Cardiac muscle cell (in vitro differentiated cells and primary cell): ENCODE measurements around the gene ARHGEF25. TPM values are rescaled to one million over a fixed set of nuclear protein-coding genes. Genes with fewer than 3 reads are reported as not detected.

Source experiments
- DNase-seq, 2 donors: peaks; one replicate each; pipeline versions ENCODE4 v3.0.0 to v3.0.0-alpha.2; 2010 to 2017; ENCODE audit warnings: low read depth in 1 of 2, low spot score in 1 of 2
- H3K27ac ChIP-seq: fragments of 200-600 bp; sonication (generic); 2 replicates; pipeline ENCODE4 v1.5.1; 2016
- H3K27me3 ChIP-seq: fragments of 200-600 bp; sonication (generic); 2 replicates; pipeline ENCODE4 v1.6.0; 2016; ENCODE audit warnings: control low read depth
- H3K36me3 ChIP-seq: fragments of 200-600 bp; sonication (generic); 2 replicates; pipeline ENCODE4 v1.5.1; 2016; ENCODE audit warnings: control low read depth
- H3K4me1 ChIP-seq: fragments of 200-600 bp; sonication (generic); 2 replicates; pipeline ENCODE4 v1.8.1; 2017; ENCODE audit warnings: low read depth, mild to moderate bottlenecking, mixed run types
- H3K4me3 ChIP-seq: fragments of 200-600 bp; sonication (generic); 2 replicates; pipeline ENCODE4 v1.5.1; 2016; ENCODE audit warnings: mild to moderate bottlenecking
- H3K9me3 ChIP-seq: fragments of 200-600 bp; sonication (generic); 2 replicates; pipeline ENCODE4 v1.5.1; 2017; ENCODE audit warnings: low read depth, mild to moderate bottlenecking, control low read depth
- CTCF ChIP-seq: IDR thresholded peaks from 2 replicates; pipeline ENCODE4 v1.5.1; 2012; ENCODE audit warnings: low read depth, mild to moderate bottlenecking, low read length
- polyA plus RNA-seq: library from polyadenylated mRNA; unstranded; fragments of >200 nt; fragmentation: Nextera tagmentation; extraction: Ambion mirVana; gene quantifications from 2 replicates; pipeline ENCODE4 v1.2.1, GENCODE V29; 2016
- total RNA-seq: library from RNA; depleted of rRNA; stranded (reverse); fragments of >200 nt; gene quantifications from 2 replicates; pipeline ENCODE4 v1.2.3, GENCODE V29; 2016

Gene ARHGEF25
- total and polyA plus RNA-seq, 2 experiments from 2014 or later: 2.0 to 38.6 TPM

DNA sequence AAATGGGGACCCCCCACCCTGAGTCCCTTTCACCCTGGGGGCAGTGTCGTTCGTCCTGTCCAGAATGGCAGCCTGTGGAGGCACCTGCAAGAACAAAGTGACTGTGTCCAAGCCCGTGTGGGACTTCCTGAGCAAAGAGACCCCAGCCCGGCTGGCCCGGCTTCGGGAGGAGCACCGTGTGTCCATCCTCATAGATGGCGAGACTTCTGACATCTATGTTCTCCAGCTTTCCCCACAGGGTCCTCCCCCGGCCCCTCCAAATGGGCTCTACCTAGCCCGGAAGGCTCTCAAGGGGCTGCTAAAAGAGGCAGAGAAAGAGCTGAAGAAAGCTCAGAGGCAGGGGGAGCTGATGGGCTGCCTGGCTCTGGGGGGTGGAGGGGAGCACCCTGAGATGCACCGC, 4.4 kb upstream of the ARHGEF25 start:
- no peak overlapping the region for H3K4me3 ChIP-seq
- no peaks in the 10 kb centered on the region for H3K9me3 ChIP-seq
- H3K36me3 ChIP-seq: no peaks in the 10 kb centered on the region
- peaks cover 13% of the 10 kb centered on the region for H3K4me1 ChIP-seq
- peaks cover 3% of the 10 kb centered on the region for H3K27me3 ChIP-seq
- H3K27ac ChIP-seq: no peak overlapping the region
- TF ChIP-seq CTCF: no peak
- DNase-seq: no peak

DNA sequence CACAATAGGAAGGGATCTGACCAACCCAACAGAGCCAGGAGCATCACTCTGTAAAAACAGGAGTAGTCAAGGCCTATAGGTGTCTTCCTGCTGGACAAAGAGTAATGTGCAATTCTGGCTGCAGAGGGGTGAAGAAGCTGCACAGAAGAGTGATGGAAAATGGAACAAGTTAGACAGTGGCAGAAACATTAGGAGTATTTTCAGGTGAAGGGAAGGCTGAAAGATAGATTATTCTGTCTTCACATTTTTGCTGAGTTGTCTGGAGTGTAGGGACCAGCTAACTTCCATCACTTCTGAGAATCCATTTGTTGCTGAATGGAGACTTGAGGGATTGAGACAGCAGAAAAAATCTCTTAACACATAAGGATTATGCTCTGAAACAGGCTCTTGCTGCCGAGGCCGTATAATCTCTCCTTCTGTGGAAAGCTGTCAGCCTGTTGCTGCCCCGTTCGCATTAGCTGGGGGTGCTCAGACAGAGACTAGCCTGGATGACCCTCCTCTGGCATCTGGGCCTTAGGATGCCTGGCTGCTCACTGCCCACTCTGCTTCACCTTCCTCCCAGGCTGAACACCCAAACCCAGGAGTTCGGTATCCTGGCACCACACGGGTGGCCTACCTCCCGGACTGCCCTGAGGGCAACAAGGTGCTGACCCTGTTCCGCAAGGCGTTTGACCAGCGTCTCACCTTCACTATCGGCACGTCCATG, 3.1 kb upstream of the ARHGEF25 start:
- Histone ChIP-seq H3K27me3 (peaks cover 6% of the 10 kb centered on the region), H3K36me3 (no peaks in the 10 kb centered on the region), H3K4me3 (no peak overlapping the region), H3K27ac (no peak overlapping the region), H3K4me1 (peaks cover 13% of the 10 kb centered on the region), H3K9me3 (no peaks in the 10 kb centered on the region)
- no peak for TF ChIP-seq CTCF
- no peak for DNase-seq

DNA sequence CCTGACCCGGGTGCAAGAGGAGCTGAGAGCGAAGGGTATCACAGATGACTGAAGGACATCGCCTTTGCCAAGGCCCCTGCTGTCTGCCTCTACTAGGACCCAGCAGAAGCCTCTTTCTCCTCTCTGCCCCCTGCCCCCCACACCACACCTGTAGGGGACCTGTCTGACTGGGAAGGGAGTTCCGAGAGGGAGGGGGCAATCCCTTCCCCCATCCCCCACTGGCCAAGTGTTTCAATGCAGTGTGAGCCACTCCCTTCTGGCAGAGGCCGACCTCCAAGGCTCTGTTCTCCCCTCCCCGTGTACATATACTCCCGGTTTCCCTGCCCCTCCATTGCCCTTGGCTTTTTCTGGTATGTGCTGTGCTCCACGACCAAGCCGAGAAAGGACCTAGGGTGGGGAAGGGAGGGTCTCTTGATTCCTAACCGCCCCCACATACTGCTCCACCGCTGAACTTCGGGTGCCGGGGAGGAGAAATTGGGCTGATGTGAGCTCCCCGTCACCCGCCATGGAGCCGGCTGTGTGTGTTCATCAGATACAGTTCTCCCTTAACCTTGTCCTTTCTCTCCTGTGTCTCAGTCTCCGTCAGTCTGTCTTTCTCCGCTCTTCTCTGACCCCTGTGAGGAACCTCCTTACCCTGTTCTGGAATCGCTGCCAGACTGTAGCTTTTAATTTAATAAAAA, 2.0 kb upstream of the ARHGEF25 start:
- Histone ChIP-seq H3K27ac (no peak overlapping the region), H3K27me3 (peaks cover 11% of the 10 kb centered on the region), H3K36me3 (no peaks in the 10 kb centered on the region), H3K9me3 (no peaks in the 10 kb centered on the region), H3K4me3 (no peak overlapping the region), H3K4me1 (peaks cover 6% of the 10 kb centered on the region)
- TF ChIP-seq CTCF: no peak
- DNase-seq: no peak

GRCh38 chr12:57609781-57610553, 1.3 kb upstream of the ARHGEF25 start:
- Histone ChIP-seq H3K4me3 (peak overlapping the region; percentile 42), H3K27ac (no peak overlapping the region), H3K27me3 (peaks cover 11% of the 10 kb centered on the region), H3K9me3 (no peaks in the 10 kb centered on the region), H3K36me3 (no peaks in the 10 kb centered on the region), H3K4me1 (peaks cover 4% of the 10 kb centered on the region)
- no peak for TF ChIP-seq CTCF
- DNase-seq: no peak

DNA sequence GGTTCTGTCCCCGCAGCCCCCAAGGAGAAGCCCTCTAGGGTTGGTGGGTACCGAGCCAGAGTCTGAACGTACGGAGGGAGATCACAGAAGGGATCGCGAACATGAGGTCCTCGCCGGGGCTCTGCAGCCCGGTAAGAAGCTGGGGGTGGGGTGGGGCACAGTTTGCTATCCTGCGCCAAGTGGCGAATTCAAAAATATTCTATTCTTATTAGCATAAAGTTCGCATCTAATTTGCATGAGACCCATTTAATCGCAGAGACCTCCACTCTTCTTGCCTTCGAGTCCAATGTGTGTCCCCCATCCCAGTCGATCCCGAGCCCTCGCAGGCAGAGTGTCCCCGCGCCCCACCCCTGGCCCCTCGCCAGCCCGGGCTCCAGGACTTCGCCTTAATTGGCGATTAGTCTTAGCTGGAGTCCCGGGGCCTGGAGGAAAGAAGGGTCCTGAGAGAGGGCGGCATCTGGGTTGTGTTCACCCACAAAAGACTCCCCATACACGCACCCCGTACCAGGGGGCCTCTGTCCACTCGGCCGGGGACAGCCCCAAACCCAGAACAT, 604 bp upstream of the ARHGEF25 start:
- peaks cover 14% of the 10 kb centered on the region for H3K27me3 ChIP-seq
- no peaks in the 10 kb centered on the region for H3K36me3 ChIP-seq
- no peaks in the 10 kb centered on the region for H3K9me3 ChIP-seq
- H3K4me3 ChIP-seq: peak overlapping the region; percentile 42
- H3K27ac ChIP-seq: no peak overlapping the region
- no peak for TF ChIP-seq CTCF
- peak in 1 of 2 donors; percentile 23 for DNase-seq
- H3K4me1 ChIP-seq: peaks cover 4% of the 10 kb centered on the region
